Measurements from ENCODE around the gene WDR1. TPM values are rescaled to one million over a fixed set of nuclear protein-coding genes. Genes with fewer than 3 reads are reported as not detected.

The WDR1 gene
- total RNA-seq, 1 experiment from 2014 or later = 223 TPM

DNA sequence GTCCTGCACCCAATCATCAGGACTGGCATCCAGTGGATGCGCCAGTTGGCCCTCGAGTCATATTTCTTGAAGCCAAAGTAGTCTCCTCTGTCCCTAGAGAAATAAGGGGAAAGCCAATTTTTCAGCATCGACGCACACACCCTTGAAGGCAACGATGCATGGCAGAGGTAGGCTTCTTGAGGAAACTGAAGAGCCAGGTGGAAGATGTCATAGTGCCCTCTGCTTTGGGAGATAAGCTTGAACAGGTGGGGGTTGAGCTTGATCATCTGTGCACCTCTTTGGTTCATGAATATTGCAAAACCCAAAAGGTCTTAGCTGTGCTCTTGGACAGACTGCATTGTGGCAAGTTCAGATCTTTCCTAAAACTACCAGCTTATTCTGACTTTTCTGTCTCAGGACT is 34.6 kb upstream of the WDR1 start:
- Histone ChIP-seq H3K27ac (ENCODE audit: low read depth, low read length) (no peak overlapping the region), H3K79me2 (ENCODE audit: insufficient read depth, low read length) (no peaks in the 10 kb centered on the region), H2AFZ (ENCODE audit: low read depth, low read length, poor library complexity, severe bottlenecking) (no peak overlapping the region), H3K9me2 (ENCODE audit: insufficient read depth) (peaks cover 4% of the 10 kb centered on the region; the same call in 1 of the 2 replicates), H4K20me1 (ENCODE audit: insufficient read depth) (no peaks in the 10 kb centered on the region), H3K9me3 (ENCODE audit: control insufficient read depth in 1 of 2, insufficient read depth in 1 of 2, low read depth in 1 of 2, low read length in 2 of 2) (no peaks in the 10 kb centered on the region), H3K4me2 (ENCODE audit: low read length) (no peak overlapping the region), H3K36me3 (ENCODE audit: control insufficient read depth in 1 of 2, insufficient read depth in 2 of 2, low read length in 2 of 2) (no peaks in the 10 kb centered on the region), H3K4me3 (replicated peaks in 1 of 2; ENCODE audit: low read depth in 1 of 2, low read length in 2 of 2) (no peak overlapping the region), H3K4me1 (ENCODE audit: control insufficient read depth in 1 of 2, insufficient read depth in 2 of 2, low read length in 2 of 2) (no peaks in the 10 kb centered on the region), H3K27me3 (ENCODE audit: insufficient read depth, low read length) (peaks cover 15% of the 10 kb centered on the region; the same call in 1 of the 2 replicates), H3K9ac (ENCODE audit: low read length) (no peak overlapping the region)
- ChIA-PET RAD21 (ENCODE audit: low non-redundant PET in 1 of 2, low total read pairs in 2 of 2, uncharacterized antibody in 2 of 2, unreplicated experiment in 2 of 2) (no interaction called here), CTCF (no interaction called here), POLR2A (interaction anchor here (0.9 kb wide), 1 partner anchor 33 kb away, joined by 3 read pairs; no protein-coding TSS in a partner anchor)
- intact Hi-C loops (cut with micrococcal nuclease) = no loop called here
- DNase-seq (ENCODE audit: low read depth, low spot score) (no peak), ATAC-seq (no peak)
- no TSS peak for BruUV-seq (replicated peaks)
- TF ChIP-seq TCF7L2 (IDR thresholded peaks at IDR 0.05; ENCODE audit: borderline replicate concordance, extremely low read depth, insufficient read depth, insufficient read length) = no peak
- TF ChIP-seq ZNF274 (IDR thresholded peaks at IDR 0.05; ENCODE audit: low read depth, low read length) = no peak
- no peak for TF ChIP-seq SP1 (IDR thresholded peaks at IDR 0.05; ENCODE audit: low read depth)
- no peak for TF ChIP-seq POLR2A (IDR thresholded peaks at IDR 0.05; ENCODE audit: borderline replicate concordance, extremely low read depth, insufficient read depth, insufficient read length)
- TF ChIP-seq POLR2AphosphoS5 (IDR thresholded peaks at IDR 0.05; ENCODE audit: low read depth, low read length) = no peak
- no peak for TF ChIP-seq CEBPB (IDR thresholded peaks at IDR 0.05; ENCODE audit: low read depth)
- TF ChIP-seq JUND (IDR thresholded peaks at IDR 0.05) = no peak
- TF ChIP-seq FOSL1 (IDR thresholded peaks at IDR 0.05; ENCODE audit: low read depth) = no peak
- TF ChIP-seq EZH2phosphoT487 (IDR thresholded peaks at IDR 0.05; ENCODE audit: borderline replicate concordance) = no peak
- TF ChIP-seq SIN3A (IDR thresholded peaks at IDR 0.05; ENCODE audit: low read depth) = no peak
- no peak for TF ChIP-seq SRF (IDR thresholded peaks at IDR 0.05; ENCODE audit: low read depth)
- TF ChIP-seq CBX3 (IDR thresholded peaks at IDR 0.05; ENCODE audit: low read depth) = no peak
- TF ChIP-seq YY1 (IDR thresholded peaks at IDR 0.05; ENCODE audit: extremely low read depth, insufficient replicate concordance, low read depth, low read length) = no peak
- TF ChIP-seq, protein P1, sequence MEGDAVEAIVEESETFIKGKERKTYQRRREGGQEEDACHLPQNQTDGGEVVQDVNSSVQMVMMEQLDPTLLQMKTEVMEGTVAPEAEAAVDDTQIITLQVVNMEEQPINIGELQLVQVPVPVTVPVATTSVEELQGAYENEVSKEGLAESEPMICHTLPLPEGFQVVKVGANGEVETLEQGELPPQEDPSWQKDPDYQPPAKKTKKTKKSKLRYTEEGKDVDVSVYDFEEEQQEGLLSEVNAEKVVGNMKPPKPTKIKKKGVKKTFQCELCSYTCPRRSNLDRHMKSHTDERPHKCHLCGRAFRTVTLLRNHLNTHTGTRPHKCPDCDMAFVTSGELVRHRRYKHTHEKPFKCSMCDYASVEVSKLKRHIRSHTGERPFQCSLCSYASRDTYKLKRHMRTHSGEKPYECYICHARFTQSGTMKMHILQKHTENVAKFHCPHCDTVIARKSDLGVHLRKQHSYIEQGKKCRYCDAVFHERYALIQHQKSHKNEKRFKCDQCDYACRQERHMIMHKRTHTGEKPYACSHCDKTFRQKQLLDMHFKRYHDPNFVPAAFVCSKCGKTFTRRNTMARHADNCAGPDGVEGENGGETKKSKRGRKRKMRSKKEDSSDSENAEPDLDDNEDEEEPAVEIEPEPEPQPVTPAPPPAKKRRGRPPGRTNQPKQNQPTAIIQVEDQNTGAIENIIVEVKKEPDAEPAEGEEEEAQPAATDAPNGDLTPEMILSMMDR (IDR thresholded peaks at IDR 0.05 in 2 of 3, conservative IDR thresholded peaks at IDR 0.05 in 1 of 3; ENCODE audit: borderline replicate concordance in 1 of 3, insufficient read depth in 1 of 3, low read depth in 2 of 3, low read length in 2 of 3) = no peak
- TF ChIP-seq RAD21 (IDR thresholded peaks at IDR 0.05; ENCODE audit: low read depth) = no peak
- no peak for TF ChIP-seq EGR1 (IDR thresholded peaks at IDR 0.05; ENCODE audit: low read depth)
- TF ChIP-seq, protein P2, sequence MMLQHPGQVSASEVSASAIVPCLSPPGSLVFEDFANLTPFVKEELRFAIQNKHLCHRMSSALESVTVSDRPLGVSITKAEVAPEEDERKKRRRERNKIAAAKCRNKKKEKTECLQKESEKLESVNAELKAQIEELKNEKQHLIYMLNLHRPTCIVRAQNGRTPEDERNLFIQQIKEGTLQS (IDR thresholded peaks at IDR 0.05) = no peak
- no peak for TF ChIP-seq EZH2 (IDR thresholded peaks at IDR 0.05)
- TF ChIP-seq ELF1 (IDR thresholded peaks at IDR 0.05; ENCODE audit: borderline replicate concordance, low read depth) = no peak
- TF ChIP-seq, protein P3, sequence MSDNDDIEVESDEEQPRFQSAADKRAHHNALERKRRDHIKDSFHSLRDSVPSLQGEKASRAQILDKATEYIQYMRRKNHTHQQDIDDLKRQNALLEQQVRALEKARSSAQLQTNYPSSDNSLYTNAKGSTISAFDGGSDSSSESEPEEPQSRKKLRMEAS (IDR thresholded peaks at IDR 0.05) = no peak
